ENCODE data around the gene ZNF684.

DNA sequence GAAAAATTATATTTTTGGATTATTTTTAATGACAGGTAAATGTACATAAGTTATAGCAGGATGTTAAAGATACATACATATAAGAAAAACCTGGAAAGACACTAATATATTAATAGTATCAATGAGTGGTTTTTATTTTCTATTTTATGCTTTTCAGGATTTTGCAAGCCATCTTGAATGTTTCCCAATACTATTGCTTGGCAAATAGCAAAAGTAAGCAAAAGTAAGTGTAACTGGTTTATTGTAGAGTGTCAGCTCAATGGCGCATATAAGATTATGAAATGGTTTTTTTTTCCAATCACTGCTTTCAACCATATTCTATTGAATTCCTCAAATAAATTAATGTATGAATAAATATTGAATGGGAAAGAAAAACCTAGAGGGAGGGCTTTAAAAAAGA, 36.4 kb downstream of the ZNF684 start:
- TF ChIP-seq EZH2 (IDR thresholded peaks at IDR 0.05; ENCODE audit: borderline replicate concordance, insufficient read depth, low read depth, low read length, poor library complexity, severe bottlenecking), result no peak
- TF ChIP-seq, protein P1, sequence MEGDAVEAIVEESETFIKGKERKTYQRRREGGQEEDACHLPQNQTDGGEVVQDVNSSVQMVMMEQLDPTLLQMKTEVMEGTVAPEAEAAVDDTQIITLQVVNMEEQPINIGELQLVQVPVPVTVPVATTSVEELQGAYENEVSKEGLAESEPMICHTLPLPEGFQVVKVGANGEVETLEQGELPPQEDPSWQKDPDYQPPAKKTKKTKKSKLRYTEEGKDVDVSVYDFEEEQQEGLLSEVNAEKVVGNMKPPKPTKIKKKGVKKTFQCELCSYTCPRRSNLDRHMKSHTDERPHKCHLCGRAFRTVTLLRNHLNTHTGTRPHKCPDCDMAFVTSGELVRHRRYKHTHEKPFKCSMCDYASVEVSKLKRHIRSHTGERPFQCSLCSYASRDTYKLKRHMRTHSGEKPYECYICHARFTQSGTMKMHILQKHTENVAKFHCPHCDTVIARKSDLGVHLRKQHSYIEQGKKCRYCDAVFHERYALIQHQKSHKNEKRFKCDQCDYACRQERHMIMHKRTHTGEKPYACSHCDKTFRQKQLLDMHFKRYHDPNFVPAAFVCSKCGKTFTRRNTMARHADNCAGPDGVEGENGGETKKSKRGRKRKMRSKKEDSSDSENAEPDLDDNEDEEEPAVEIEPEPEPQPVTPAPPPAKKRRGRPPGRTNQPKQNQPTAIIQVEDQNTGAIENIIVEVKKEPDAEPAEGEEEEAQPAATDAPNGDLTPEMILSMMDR (IDR thresholded peaks at IDR 0.05), result no peak
